Activated naive CD8-positive, alpha-beta T cell treated with anti-CD3 and anti-CD28 coated beads, Interleukin-2, amount 10 ng/mL, durations not matched to agents 7 days and 5 days (primary cell): Measurements from ENCODE around the gene MCM5. TPM values are rescaled to one million over a fixed set of nuclear protein-coding genes. Genes with fewer than 3 reads are reported as not detected.

Source experiments
- ATAC-seq: fragments of 150-1000 bp; cut with Tn5 transposase; one replicate; pipeline ENCODE4 v1.10.0; 2021; ENCODE audit warnings: low read depth, moderate library complexity
- POLR2A ChIA-PET: fragments of 350-600 bp; sonication (Branson Sonifier 250); formaldehyde crosslinking; loops from one replicate; lab custom pipeline; 2021; ENCODE audit warnings: antibody characterized with exemption; lab: Charles Lee
- DNase-seq: peaks from one replicate; pipeline ENCODE4 v3.0.0; 2021
- H3K27ac Mint-ChIP-seq: one replicate; pipeline ENCODE4 v1.8.0; 2022; ENCODE audit warnings: mild to moderate bottlenecking, mixed read lengths
- H3K27me3 Mint-ChIP-seq: one replicate; pipeline ENCODE4 v1.8.0; 2022; ENCODE audit warnings: mild to moderate bottlenecking, moderate library complexity, mixed read lengths
- H3K36me3 Mint-ChIP-seq: one replicate; pipeline ENCODE4 v1.8.0; 2021; ENCODE audit warnings: mild to moderate bottlenecking, mixed read lengths
- H3K4me1 Mint-ChIP-seq: one replicate; pipeline ENCODE4 v1.8.0; 2021; ENCODE audit warnings: mixed read lengths
- H3K4me3 Mint-ChIP-seq: one replicate; pipeline ENCODE4 v1.8.0; 2022; ENCODE audit warnings: mild to moderate bottlenecking, moderate library complexity, mixed read lengths
- H3K9me3 Mint-ChIP-seq: one replicate; pipeline ENCODE4 v1.8.0; 2021; ENCODE audit warnings: mixed read lengths
- total RNA-seq, 2 experiments: library from RNA; stranded (reverse); gene quantifications; one replicate each; pipeline ENCODE4 v1.2.3, GENCODE V29; 2021

Gene MCM5
- total RNA-seq, 2 experiments from 2014 or later, result 194 to 221 TPM

DNA sequence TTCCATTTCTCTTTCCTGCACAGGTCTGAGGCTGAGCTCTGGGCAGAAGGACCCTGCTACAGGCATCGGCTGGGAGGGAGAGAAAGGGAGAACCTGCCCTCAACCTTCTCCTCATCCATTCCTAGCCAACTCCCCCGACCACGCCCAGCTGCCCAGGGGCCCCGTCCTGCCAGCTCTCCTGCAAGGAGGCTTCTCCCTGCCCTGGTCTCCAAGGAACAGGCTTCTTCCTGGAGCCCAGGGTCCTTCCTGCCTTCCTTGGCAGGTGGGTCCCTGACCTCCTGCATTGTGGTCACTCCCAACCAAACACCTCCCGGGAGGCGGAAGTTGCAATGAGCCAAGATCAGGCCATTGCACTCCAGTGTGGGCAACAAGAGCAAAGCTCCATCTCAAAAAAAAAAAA is 31.6 kb upstream of the MCM5 start:
- ATAC-seq, result no peak

DNA sequence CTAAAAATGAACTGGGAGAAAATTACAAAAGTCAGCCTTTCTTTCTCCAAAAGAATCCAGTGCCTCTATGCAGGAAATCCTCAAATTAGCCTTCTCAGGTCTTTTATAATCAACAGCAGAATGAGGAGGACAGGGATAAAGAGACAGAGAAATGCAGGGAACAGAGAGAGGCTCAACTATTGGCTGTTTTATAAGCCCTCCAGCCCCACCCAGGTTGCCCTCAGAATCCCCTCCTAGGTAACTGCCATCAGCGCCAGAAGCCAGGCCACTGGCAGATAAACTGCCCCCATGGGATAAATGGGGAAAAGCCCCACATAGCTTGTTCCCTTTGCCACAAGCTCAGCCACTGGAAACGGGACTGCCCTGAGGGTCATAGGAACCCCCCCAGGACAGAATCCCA is 29.9 kb upstream of the MCM5 start:
- POLR2A ChIA-PET, result no interaction called here
- no peak for DNase-seq
- H3K9me3 Mint-ChIP-seq, result no peaks in the 10 kb centered on the region
- H3K27me3 Mint-ChIP-seq, result peaks cover 33% of the 10 kb centered on the region
- no peak overlapping the region for H3K4me3 Mint-ChIP-seq
- ATAC-seq, result no peak
- H3K4me1 Mint-ChIP-seq, result peaks cover 5% of the 10 kb centered on the region
- H3K27ac Mint-ChIP-seq, result no peak overlapping the region
- no peaks in the 10 kb centered on the region for H3K36me3 Mint-ChIP-seq

More for the DNA sequence above, 31.6 kb upstream of the MCM5 start:
- POLR2A ChIA-PET, result interaction anchor here (0.6 kb wide), 2 partner anchors 31 to 94 kb away, joined by 3 read pairs; no protein-coding TSS in a partner anchor
- H3K4me1 Mint-ChIP-seq, result peaks cover 5% of the 10 kb centered on the region
- H3K4me3 Mint-ChIP-seq, result no peak overlapping the region
- DNase-seq, result no peak
- peaks cover 33% of the 10 kb centered on the region for H3K27me3 Mint-ChIP-seq
- H3K36me3 Mint-ChIP-seq, result no peaks in the 10 kb centered on the region
- no peaks in the 10 kb centered on the region for H3K9me3 Mint-ChIP-seq
- H3K27ac Mint-ChIP-seq, result no peak overlapping the region

DNA sequence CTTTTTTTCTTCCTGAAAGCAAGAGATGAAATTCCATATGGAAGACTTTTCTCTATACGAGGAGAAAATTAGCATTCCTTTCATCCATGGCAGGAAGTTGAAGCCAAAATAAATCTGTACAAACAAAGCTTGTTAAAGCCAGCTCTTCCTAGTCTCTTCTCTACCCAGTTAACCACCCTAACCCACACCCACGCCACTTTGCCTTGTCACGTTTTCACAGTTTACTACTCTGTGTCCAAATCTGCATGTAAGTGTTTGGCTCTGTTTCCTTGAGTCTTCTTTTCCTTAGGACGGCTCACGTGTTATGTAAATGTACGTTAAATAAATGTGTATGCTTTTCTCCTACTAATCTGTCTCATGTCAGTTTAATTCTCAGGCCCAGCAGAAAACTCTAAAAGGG is 26.2 kb upstream of the MCM5 start:
- POLR2A ChIA-PET, result interaction anchor here (0.7 kb wide), 1 partner anchor 698 kb away, joined by 4 read pairs; no protein-coding TSS in a partner anchor
- no peak overlapping the region for H3K4me3 Mint-ChIP-seq
- H3K4me1 Mint-ChIP-seq, result peaks cover 14% of the 10 kb centered on the region
- DNase-seq (no peak), ATAC-seq (no peak)
- H3K27me3 Mint-ChIP-seq, result peaks cover 22% of the 10 kb centered on the region
- H3K9me3 Mint-ChIP-seq, result no peaks in the 10 kb centered on the region
- H3K27ac Mint-ChIP-seq, result no peak overlapping the region
- H3K36me3 Mint-ChIP-seq, result no peaks in the 10 kb centered on the region

DNA sequence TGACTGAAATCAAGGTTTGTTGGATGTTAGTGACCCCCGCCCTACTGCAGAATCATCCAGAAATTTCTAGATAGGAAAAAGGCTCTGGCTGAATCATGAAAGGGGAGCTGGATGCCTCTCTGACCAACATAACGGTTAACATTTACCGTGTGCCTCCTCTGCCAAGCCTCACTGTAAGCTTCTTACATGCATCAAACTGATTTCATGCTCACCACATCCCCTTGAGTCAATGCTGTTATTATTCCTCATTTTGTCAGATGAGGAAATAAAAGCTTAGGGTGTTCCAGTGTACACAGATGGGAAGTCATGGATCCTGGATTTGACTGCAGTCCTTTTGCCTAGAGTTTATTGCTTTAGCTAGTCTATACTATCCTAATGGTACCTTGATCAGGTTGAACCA is 24.9 kb upstream of the MCM5 start:
- no peak for DNase-seq
- no peak overlapping the region for H3K27ac Mint-ChIP-seq
- H3K9me3 Mint-ChIP-seq, result no peaks in the 10 kb centered on the region
- ATAC-seq, result no peak
- no peak overlapping the region for H3K4me3 Mint-ChIP-seq
- POLR2A ChIA-PET, result interaction anchor here (1.1 kb wide), 1 partner anchor 66 kb away, joined by 3 read pairs; no protein-coding TSS in a partner anchor
- no peaks in the 10 kb centered on the region for H3K36me3 Mint-ChIP-seq
- peaks cover 14% of the 10 kb centered on the region for H3K4me1 Mint-ChIP-seq
- H3K27me3 Mint-ChIP-seq, result peaks cover 24% of the 10 kb centered on the region

DNA sequence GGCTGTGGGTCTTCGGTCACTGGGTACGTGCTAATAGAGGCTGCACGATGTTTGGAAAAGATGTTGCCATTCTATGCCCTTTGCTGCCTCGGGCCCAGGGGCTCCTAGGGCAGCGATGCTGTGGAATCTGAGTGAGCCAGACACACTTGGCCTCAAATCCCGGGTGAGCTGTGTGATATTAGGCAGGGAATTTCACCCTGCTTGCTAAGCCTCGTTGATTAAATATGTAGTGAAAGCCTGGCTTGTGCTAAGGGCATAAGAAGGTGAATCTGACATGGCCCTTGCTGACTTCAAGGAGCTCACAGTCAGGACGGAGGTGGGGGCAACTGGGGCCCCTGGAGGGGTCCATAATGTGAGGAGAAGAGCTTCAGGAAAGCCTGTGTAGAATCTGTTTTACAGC is 24.4 kb upstream of the MCM5 start:
- no peak for DNase-seq
- POLR2A ChIA-PET, result interaction anchor here (0.9 to 1.1 kb wide), 2 partner anchors 24 to 65 kb away, joined by 3 to 5 read pairs; no protein-coding TSS in a partner anchor
- Mint-ChIP-seq H3K4me1 (peaks cover 17% of the 10 kb centered on the region), H3K9me3 (no peaks in the 10 kb centered on the region), H3K27ac (no peak overlapping the region), H3K4me3 (no peak overlapping the region), H3K36me3 (no peaks in the 10 kb centered on the region), H3K27me3 (peaks cover 26% of the 10 kb centered on the region)
- ATAC-seq, result no peak

DNA sequence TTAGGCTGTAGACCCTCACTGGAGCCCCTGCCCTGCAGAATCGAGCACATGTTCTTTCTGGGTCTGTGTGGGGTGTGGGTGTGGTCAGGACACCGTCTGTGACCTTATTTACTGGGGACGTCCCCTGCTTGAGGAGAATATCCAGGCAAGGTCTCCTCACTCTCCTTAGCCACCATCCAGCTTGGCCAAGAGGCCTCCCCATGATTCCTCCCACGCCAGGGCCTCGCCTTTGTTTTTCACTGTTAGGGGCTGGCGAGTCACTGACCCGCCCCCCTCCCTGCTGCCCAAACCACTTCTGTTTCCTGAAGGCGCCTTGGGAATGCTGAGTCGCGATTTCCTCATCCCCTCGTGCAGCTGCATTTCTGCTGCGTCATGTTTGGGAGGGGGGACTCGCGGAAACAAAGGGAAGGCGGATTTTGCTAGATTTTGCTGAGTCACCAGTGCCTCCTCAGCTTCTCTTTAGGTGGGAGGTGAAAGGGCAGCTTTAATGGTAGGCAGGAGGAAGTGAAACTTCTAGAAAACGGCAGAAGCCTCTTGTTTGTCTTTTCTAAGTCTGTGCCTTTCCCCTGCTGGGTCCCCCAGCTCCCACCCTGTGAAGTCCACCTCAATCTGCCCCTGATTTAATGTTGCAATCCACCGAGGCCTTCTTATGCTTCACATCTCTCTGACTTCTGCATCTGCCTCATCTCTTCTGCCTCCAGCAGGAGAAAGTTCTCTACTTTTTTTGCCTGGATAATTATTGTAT is 23.0 kb upstream of the MCM5 start:
- no peaks in the 10 kb centered on the region for H3K9me3 Mint-ChIP-seq
- H3K4me1 Mint-ChIP-seq, result peaks cover 17% of the 10 kb centered on the region
- ATAC-seq (no peak), DNase-seq (no peak)
- peak overlapping the region; percentile 28 for H3K4me3 Mint-ChIP-seq
- peaks cover 32% of the 10 kb centered on the region for H3K27me3 Mint-ChIP-seq
- POLR2A ChIA-PET, result interaction anchor here (0.6 to 0.7 kb wide), 2 partner anchors 112 to 271 kb away, joined by 3 read pairs; partner anchors contain the start of gene APOL6
- no peaks in the 10 kb centered on the region for H3K36me3 Mint-ChIP-seq
- peak overlapping the region; percentile 37 for H3K27ac Mint-ChIP-seq

DNA sequence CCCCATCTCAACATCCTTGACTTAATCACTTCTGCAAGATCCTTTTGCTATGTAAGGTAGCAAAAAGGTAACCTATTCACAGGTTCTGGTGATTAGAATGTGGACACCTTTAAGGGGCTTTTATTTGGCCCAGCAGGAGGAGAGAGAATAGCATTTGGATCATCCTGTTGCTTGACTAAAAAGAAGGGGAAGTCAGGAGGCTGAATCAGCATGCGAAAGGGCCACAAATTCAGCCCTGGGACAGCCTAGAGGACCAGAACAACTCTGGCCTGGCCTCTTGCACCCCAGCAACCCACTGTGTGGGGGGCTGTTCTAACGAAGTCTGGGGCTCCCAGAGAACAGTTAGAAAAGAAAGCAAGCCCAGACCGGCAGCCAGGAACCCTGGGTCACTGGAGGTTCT is 22.2 kb upstream of the MCM5 start:
- peaks cover 34% of the 10 kb centered on the region for H3K27me3 Mint-ChIP-seq
- no peaks in the 10 kb centered on the region for H3K36me3 Mint-ChIP-seq
- ATAC-seq, result no peak
- no peak overlapping the region for H3K4me3 Mint-ChIP-seq
- H3K9me3 Mint-ChIP-seq, result no peaks in the 10 kb centered on the region
- POLR2A ChIA-PET, result no interaction called here
- peak overlapping the region; percentile 37 for H3K27ac Mint-ChIP-seq
- peaks cover 14% of the 10 kb centered on the region for H3K4me1 Mint-ChIP-seq
- DNase-seq, result no peak

DNA sequence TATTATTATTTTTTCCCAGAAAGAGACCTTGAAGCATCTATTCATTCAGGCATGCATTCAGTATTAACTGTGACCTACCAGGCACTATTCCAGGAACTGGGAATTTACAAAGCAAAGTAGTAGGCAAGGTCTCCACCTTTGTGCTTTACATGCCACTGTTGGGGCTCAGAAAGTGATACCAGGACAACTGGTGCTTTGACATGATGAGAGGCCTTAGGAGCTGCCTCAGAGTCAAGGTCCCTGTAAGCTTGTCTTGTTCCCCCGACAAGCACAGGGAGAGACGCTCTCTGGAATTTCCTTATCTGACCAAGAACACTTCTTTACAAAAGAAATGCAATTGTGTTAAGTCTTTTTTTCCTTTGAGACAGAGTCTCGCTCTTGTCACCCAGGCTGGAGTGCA is 21.3 kb upstream of the MCM5 start:
- POLR2A ChIA-PET, result no interaction called here
- Mint-ChIP-seq H3K27ac (no peak overlapping the region), H3K36me3 (no peaks in the 10 kb centered on the region), H3K9me3 (no peaks in the 10 kb centered on the region), H3K4me3 (no peak overlapping the region), H3K27me3 (peaks cover 41% of the 10 kb centered on the region), H3K4me1 (peaks cover 14% of the 10 kb centered on the region)
- DNase-seq, result no peak
- ATAC-seq, result no peak

DNA sequence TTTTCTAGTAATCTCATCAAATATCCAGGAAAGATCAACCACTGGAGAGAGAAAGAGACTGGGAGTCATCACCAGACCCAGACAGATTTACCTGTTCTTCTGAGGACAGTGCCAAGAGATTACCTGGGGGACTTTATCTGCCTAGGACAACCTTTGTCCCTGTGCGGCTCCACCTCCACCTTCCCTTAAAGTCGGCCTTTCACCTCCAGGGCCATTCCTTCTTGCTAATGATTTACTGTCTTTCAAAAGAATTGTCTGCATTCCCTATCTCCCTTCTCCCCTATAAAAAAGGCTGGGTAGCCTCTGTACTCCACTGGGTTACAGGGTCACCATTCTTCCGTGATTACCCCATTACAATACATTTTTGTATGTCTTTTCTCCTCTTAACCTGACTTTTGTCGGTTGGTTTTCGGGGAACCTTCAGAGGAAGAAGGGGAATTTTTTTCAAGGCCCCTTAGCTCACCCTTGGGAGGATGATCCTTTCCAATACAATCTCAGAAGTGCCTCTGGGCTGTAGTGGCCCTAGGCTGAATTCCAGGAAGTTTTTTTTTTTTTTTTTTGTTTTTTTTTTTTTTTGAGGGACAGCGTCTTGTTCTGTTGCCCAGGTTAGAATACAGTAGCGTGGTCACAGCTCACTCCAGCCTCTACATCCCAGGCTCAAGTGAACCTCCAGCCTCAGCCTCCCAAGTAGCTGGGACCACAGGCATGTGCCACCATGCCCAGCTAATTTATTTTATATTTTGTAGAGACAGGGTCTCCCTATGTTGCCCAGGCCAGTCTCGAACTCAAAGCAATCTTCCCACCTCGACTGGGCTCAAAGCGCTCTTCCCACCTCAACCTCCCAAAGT is 20.6 kb upstream of the MCM5 start:
- Mint-ChIP-seq H3K27me3 (peaks cover 45% of the 10 kb centered on the region), H3K36me3 (no peaks in the 10 kb centered on the region), H3K4me3 (no peak overlapping the region), H3K9me3 (no peaks in the 10 kb centered on the region), H3K27ac (no peak overlapping the region), H3K4me1 (peaks cover 14% of the 10 kb centered on the region)
- no peak for DNase-seq
- ATAC-seq, result no peak
- POLR2A ChIA-PET, result no interaction called here

DNA sequence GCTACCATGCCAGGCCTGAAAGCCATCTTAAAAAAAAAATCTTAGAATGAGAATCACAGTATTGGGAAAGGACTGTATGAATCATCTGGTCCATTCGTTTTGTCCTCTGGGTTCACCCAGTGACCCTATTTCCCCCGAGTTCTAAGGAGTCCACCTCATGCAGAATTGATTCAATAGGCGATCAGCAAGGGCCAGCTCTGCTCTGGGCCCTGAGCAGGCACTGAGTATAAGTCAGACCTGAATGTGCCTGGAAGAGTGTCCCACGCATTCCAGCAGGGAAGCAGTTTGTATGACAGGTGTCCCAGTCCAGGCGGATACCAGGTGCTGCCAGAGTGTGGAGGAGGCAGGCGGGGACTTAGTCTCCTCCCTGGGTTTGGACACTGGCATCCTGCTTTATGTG is 19.9 kb upstream of the MCM5 start:
- no peaks in the 10 kb centered on the region for H3K9me3 Mint-ChIP-seq
- peaks cover 14% of the 10 kb centered on the region for H3K4me1 Mint-ChIP-seq
- H3K27ac Mint-ChIP-seq, result no peak overlapping the region
- DNase-seq (no peak), ATAC-seq (no peak)
- no peaks in the 10 kb centered on the region for H3K36me3 Mint-ChIP-seq
- POLR2A ChIA-PET, result interaction anchor here (0.6 kb wide), 1 partner anchor 27 kb away, joined by 3 read pairs; no protein-coding TSS in a partner anchor
- H3K4me3 Mint-ChIP-seq, result no peak overlapping the region
- H3K27me3 Mint-ChIP-seq, result peaks cover 47% of the 10 kb centered on the region

DNA sequence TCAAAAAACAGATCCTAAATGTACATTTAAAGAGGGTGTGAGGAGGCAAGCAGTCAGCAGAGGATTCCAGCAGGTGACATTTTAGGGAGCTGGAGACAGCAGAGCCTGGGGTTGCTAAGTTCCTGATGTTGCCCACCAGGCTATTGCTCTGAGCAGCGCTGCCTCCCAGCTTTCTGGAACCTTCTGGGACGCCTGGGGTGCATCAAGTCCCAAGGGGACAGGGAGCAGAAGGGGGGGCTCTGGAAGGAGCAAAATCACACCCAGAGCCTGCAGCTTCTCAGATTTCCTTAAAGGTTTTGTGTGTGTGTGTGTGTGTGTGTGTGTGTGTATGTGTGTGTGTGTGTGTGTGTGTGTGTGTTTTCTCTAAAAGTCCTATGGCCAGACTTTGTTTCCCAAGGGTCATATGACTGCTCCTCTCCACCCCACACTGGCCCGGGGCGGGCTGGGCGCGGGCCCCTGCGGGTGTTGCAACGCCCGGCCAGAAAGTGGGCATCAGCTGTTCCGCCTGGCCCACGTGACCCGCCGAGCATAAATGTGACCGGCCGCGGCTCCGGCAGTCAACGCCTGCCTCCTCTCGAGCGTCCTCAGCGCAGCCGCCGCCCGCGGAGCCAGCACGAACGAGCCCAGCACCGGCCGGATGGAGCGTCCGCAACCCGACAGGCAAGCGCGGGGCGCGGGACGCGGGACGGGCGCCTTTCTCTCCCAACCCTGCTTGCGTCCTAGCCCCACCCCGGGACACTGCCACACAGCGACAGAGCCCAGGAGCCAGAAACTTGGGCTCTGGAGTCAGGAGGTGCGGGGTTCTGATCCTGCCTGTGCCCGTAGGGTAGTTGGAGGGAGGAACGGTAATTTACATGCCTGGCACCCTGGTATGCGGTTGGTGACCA is 19.2 kb upstream of the MCM5 start, which contains the start of gene HMOX1:
Gene HMOX1 (plus strand): TSS at position 560 of the 887 bp plus-strand sequence. CDS start 78 bp downstream, at position 638.
- Mint-ChIP-seq H3K4me3 (peak within 1 kb of the TSS; percentile 52), H3K36me3 (no peaks in the 10 kb centered on the region), H3K9me3 (no peaks in the 10 kb centered on the region), H3K4me1 (peaks cover 14% of the 10 kb centered on the region), H3K27me3 (peaks cover 51% of the 10 kb centered on the region), H3K27ac (no peak within 1 kb of the TSS)
- peak; percentile 86 for ATAC-seq
- DNase-seq, result peak; percentile 73
- POLR2A ChIA-PET, result interaction anchor here (0.6 kb wide), 1 partner anchor 28 kb away, joined by 3 read pairs; no protein-coding TSS in a partner anchor

DNA sequence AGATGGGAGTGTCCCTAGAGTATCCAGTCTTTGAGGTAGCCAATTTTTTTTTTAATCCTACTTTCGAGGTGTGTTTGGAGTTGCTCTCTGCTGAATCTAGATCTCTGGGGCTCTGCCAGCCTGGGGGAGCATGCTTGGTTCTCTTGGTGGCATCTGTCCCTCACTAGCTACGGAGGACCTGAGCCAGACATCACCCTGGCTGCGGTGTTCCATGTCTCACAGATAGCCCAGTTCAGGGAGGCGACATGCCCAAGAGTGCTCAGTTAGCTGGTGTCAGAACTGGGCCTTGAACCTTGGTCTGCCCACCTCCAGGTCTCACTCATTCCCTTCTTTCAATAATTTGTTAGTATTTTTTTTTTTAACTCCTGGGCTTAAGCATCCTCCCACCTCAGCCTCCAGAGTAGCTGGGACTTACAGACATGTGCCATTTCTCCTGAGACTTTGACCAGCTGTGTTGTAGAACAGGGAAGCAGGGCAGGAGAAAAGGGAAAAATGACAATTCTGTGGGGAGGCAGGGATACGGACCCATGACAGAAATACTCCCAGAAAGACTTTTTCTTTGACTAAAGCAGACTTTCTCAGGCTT is 18.4 kb upstream of the MCM5 start:
- no peaks in the 10 kb centered on the region for H3K36me3 Mint-ChIP-seq
- H3K9me3 Mint-ChIP-seq, result no peaks in the 10 kb centered on the region
- peak overlapping the region; percentile 52 for H3K4me3 Mint-ChIP-seq
- H3K27me3 Mint-ChIP-seq, result peaks cover 51% of the 10 kb centered on the region
- ATAC-seq (no peak), DNase-seq (no peak)
- no peak overlapping the region for H3K27ac Mint-ChIP-seq
- POLR2A ChIA-PET, result no interaction called here
- H3K4me1 Mint-ChIP-seq, result peaks cover 14% of the 10 kb centered on the region
